Measurements from ENCODE around the gene CSMD2. TPM values are rescaled to one million over a fixed set of nuclear protein-coding genes. Genes with fewer than 3 reads are reported as not detected.

CSMD2 gene
- total RNA-seq, 2 experiments from 2014 or later: not detected

DNA sequence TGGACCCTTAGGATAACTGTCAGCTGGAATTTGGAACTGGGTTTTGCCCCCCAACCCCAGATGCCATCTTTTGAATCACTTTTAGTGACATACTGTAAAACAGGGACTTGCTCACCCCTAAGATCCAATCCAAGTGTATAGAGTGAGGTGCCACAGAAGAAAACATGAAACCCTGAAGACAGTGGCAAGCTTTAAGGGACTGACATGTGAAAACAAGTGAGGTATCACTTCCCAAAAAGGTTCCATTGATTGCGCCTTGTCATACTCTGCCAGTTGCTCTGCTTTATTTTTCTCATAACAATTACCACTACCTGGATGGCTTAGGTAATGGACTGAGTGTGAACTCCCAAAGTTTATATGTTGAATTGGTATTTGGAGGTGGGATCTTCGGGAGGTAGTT, 115.6 kb downstream of the CSMD2 start:
- no peak overlapping the region for H3K27ac Mint-ChIP-seq
- Histone ChIP-seq H3K4me1 (ENCODE audit: insufficient read depth, low read length) (no peaks in the 10 kb centered on the region), H3K36me3 (ENCODE audit: insufficient read depth, low read length) (no peaks in the 10 kb centered on the region), H3K27ac (ENCODE audit: low read depth in 1 of 2, low read length in 2 of 2) (no peak overlapping the region), H3K9me3 (ENCODE audit: control insufficient read depth in 1 of 2, insufficient read depth in 1 of 2, low read length in 2 of 2) (peaks cover 0 to 6% of the 10 kb centered on the region in 2 experiments), H3K27me3 (ENCODE audit: control insufficient read depth in 1 of 2, insufficient read depth in 2 of 2, low read length in 2 of 2) (no peaks in the 10 kb centered on the region), H3K4me3 (ENCODE audit: low read length) (no peak overlapping the region)
- no peaks in the 10 kb centered on the region for H3K36me3 Mint-ChIP-seq (ENCODE audit: low read depth)
- no peaks in the 10 kb centered on the region for H3K9me3 Mint-ChIP-seq
- TF ChIP-seq, protein P1, sequence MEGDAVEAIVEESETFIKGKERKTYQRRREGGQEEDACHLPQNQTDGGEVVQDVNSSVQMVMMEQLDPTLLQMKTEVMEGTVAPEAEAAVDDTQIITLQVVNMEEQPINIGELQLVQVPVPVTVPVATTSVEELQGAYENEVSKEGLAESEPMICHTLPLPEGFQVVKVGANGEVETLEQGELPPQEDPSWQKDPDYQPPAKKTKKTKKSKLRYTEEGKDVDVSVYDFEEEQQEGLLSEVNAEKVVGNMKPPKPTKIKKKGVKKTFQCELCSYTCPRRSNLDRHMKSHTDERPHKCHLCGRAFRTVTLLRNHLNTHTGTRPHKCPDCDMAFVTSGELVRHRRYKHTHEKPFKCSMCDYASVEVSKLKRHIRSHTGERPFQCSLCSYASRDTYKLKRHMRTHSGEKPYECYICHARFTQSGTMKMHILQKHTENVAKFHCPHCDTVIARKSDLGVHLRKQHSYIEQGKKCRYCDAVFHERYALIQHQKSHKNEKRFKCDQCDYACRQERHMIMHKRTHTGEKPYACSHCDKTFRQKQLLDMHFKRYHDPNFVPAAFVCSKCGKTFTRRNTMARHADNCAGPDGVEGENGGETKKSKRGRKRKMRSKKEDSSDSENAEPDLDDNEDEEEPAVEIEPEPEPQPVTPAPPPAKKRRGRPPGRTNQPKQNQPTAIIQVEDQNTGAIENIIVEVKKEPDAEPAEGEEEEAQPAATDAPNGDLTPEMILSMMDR (IDR thresholded peaks at IDR 0.05): no peak
- POLR2A ChIA-PET: no interaction called here
- intact Hi-C loops (cut with DNase I, micrococcal nuclease): no loop called here
- H3K4me1 Mint-ChIP-seq (ENCODE audit: low read depth): no peaks in the 10 kb centered on the region
- DNase-seq: no peak
- peaks cover 28% of the 10 kb centered on the region for H3K27me3 Mint-ChIP-seq
- CTCF ChIA-PET: no interaction called here
- H3K4me3 Mint-ChIP-seq: no peak overlapping the region
- ATAC-seq (ENCODE audit: poor library complexity): no peak

DNA sequence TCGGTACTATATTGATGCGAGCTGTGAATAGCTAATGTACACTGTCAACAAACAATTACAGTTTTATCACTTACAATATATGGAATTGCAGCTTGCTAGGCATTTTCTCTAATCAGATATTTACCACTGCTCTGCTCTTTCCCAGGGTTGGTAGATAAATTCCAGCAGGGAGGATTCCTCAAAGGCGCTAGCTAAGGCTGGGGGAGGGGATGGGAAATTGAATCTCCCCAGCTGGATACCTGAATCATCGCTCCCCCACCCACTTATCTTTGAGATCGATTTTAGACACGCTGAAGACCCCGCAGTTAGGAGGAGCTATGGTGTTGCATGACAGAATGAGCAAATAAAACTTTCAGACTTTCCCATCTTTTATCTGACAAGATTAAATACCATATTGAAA, 127.2 kb downstream of the CSMD2 start:
- Histone ChIP-seq H3K4me1 (ENCODE audit: insufficient read depth, low read length) (no peaks in the 10 kb centered on the region), H3K9me3 (ENCODE audit: control insufficient read depth in 1 of 2, insufficient read depth in 1 of 2, low read length in 2 of 2) (no peaks in the 10 kb centered on the region), H3K27ac (ENCODE audit: low read depth in 1 of 2, low read length in 2 of 2) (no peak overlapping the region), H3K36me3 (ENCODE audit: insufficient read depth, low read length) (no peaks in the 10 kb centered on the region), H3K4me3 (ENCODE audit: low read length) (no peak overlapping the region), H3K27me3 (ENCODE audit: control insufficient read depth in 1 of 2, insufficient read depth in 2 of 2, low read length in 2 of 2) (no peaks in the 10 kb centered on the region)
- no peak for DNase-seq
- intact Hi-C loops (cut with DNase I, micrococcal nuclease): no loop called here
- peaks cover 7% of the 10 kb centered on the region for H3K27me3 Mint-ChIP-seq
- H3K27ac Mint-ChIP-seq: no peak overlapping the region
- no peaks in the 10 kb centered on the region for H3K9me3 Mint-ChIP-seq
- no peaks in the 10 kb centered on the region for H3K36me3 Mint-ChIP-seq (ENCODE audit: low read depth)
- CTCF ChIA-PET: no interaction called here
- POLR2A ChIA-PET: no interaction called here
- TF ChIP-seq, protein P1 (IDR thresholded peaks at IDR 0.05): no peak
- no peak overlapping the region for H3K4me3 Mint-ChIP-seq
- ATAC-seq (ENCODE audit: poor library complexity): no peak
- H3K4me1 Mint-ChIP-seq (ENCODE audit: low read depth): no peaks in the 10 kb centered on the region

DNA sequence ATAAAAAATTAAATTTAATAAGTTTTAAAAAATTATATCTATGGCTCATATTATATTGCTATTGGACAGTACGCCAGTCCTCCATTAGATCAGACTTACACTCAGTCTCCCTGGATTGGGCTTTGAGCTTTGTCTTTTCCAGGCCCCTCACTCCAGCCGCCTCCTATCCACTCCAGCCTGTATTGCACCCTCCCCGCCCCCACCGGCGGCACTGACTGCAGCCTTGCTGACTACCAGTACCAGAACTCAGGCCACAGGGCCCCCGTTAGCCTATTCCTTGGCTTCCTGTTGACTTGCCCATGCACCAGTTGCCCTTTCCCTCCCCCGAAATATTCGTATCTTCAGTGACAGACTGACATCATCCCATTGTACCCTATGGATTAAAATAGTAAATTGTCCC, 127.9 kb downstream of the CSMD2 start:
- Histone ChIP-seq H3K27ac (ENCODE audit: low read depth in 1 of 2, low read length in 2 of 2) (no peak overlapping the region), H3K4me3 (ENCODE audit: low read length) (no peak overlapping the region), H3K4me1 (ENCODE audit: insufficient read depth, low read length) (no peaks in the 10 kb centered on the region), H3K36me3 (ENCODE audit: insufficient read depth, low read length) (no peaks in the 10 kb centered on the region), H3K27me3 (ENCODE audit: control insufficient read depth in 1 of 2, insufficient read depth in 2 of 2, low read length in 2 of 2) (no peaks in the 10 kb centered on the region), H3K9me3 (ENCODE audit: control insufficient read depth in 1 of 2, insufficient read depth in 1 of 2, low read length in 2 of 2) (no peaks in the 10 kb centered on the region)
- no peaks in the 10 kb centered on the region for H3K4me1 Mint-ChIP-seq (ENCODE audit: low read depth)
- peaks cover 13% of the 10 kb centered on the region for H3K27me3 Mint-ChIP-seq
- ATAC-seq (ENCODE audit: poor library complexity) (no peak), DNase-seq (no peak)
- no peak overlapping the region for H3K27ac Mint-ChIP-seq
- H3K4me3 Mint-ChIP-seq: no peak overlapping the region
- POLR2A ChIA-PET: no interaction called here
- TF ChIP-seq, protein P1 (IDR thresholded peaks at IDR 0.05): no peak
- no peaks in the 10 kb centered on the region for H3K9me3 Mint-ChIP-seq
- no peaks in the 10 kb centered on the region for H3K36me3 Mint-ChIP-seq (ENCODE audit: low read depth)
- CTCF ChIA-PET: no interaction called here
- intact Hi-C loops (cut with DNase I, micrococcal nuclease): no loop called here

Measured in CD4-positive, alpha-beta T cell (primary cell).